ENCODE measurements around the gene MAP3K4.

DNA sequence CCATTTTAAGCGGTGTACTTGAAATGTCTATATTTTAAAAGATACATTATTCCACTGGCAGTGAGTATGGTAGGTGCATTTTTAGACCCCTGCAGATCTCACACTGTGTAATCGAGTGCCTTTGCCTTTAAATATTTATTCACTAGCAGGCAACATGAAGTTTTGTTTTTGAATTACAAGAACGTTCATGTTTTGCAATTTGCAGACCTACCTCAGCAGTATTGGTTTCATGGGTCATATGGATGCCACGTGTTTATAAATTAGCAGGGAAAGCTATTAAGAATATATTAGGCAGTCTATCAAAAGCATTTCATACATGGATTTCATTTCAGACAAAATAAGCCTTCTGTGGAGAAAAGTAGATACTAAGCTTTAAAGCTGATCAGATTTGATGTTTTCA, 7.2 kb downstream of the MAP3K4 start:
- TF ChIP-seq POLR2AphosphoS5 (IDR thresholded peaks at IDR 0.05) (no peak), POLR2A (IDR thresholded peaks at IDR 0.05) (no peak), EP300 (IDR thresholded peaks at IDR 0.05) (no peak)

Measured in sigmoid colon (tissue), 4 donors.